ENCODE data around the gene BEX4. TPM values are rescaled to one million over a fixed set of nuclear protein-coding genes. Genes with fewer than 3 reads are reported as not detected.
"Not testable (repeated sequence)": the region's sequence is repeated elsewhere in the genome, so short reads cannot be mapped to it uniquely, and the experiment has no call there.

Gene BEX4
- total and polyA plus RNA-seq, 2 of the 4 experiments (the other 2 are of a cell fraction) = 0.54 to 6.8 TPM

GRCh38 chrX:103171353-103171752 lies 43.6 kb upstream of the BEX4 start:
- no peak overlapping the region for H4K8ac ChIP-seq (ENCODE audit: low read depth in 2 of 2, low read length in 2 of 2)
- H3K79me1 ChIP-seq (ENCODE audit: low read depth in 1 of 2, low read length in 2 of 2) = no peaks in the 10 kb centered on the region
- H3K4me1 ChIP-seq (ENCODE audit: control insufficient read depth, insufficient read depth, low read length) = no peaks in the 10 kb centered on the region
- H3K9me3 ChIP-seq (ENCODE audit: control insufficient read depth, insufficient read depth, low read length) = no peaks in the 10 kb centered on the region
- dilution Hi-C loops (cut with HindIII; ENCODE audit: low sequenced_read_pairs, unreplicated experiment) (no loop called here), in situ Hi-C loops (cut with MboI; ENCODE audit: low sequenced_read_pairs) (no loop called here), intact Hi-C loops (cut with micrococcal nuclease) (no loop called here)
- peaks cover 4% of the 10 kb centered on the region for H3K27me3 ChIP-seq (ENCODE audit: control insufficient read depth, insufficient read depth, low read length)
- TF ChIP-seq BHLHE40 (IDR thresholded peaks at IDR 0.05; ENCODE audit: low read depth, low read length) (no peak), RFX5 (IDR thresholded peaks at IDR 0.05; ENCODE audit: low read depth, low read length) (no peak)
- TF ChIP-seq, protein P1, sequence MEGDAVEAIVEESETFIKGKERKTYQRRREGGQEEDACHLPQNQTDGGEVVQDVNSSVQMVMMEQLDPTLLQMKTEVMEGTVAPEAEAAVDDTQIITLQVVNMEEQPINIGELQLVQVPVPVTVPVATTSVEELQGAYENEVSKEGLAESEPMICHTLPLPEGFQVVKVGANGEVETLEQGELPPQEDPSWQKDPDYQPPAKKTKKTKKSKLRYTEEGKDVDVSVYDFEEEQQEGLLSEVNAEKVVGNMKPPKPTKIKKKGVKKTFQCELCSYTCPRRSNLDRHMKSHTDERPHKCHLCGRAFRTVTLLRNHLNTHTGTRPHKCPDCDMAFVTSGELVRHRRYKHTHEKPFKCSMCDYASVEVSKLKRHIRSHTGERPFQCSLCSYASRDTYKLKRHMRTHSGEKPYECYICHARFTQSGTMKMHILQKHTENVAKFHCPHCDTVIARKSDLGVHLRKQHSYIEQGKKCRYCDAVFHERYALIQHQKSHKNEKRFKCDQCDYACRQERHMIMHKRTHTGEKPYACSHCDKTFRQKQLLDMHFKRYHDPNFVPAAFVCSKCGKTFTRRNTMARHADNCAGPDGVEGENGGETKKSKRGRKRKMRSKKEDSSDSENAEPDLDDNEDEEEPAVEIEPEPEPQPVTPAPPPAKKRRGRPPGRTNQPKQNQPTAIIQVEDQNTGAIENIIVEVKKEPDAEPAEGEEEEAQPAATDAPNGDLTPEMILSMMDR (conservative IDR thresholded peaks at IDR 0.05; ENCODE audit: low read depth, low read length) = no peak
- no peak overlapping the region for H2BK120ac ChIP-seq (ENCODE audit: low read depth, low read length)
- no CpG with 5 or more reads among the region's 2 CpGs for whole genome bisulfite sequencing, 2 experiments (ENCODE audit: extremely low coverage in 2 of 2, insufficient read length in 1 of 2)
- no peaks in the 10 kb centered on the region for H4K20me1 ChIP-seq (ENCODE audit: insufficient read depth, low read length)
- POLR2A ChIA-PET (ENCODE audit: unreplicated experiment) = no interaction called here
- H2BK15ac ChIP-seq (ENCODE audit: low read depth, low read length) = no peak overlapping the region
- no peak overlapping the region for H3K14ac ChIP-seq (replicated peaks; ENCODE audit: low read depth, low read length)
- H3K56ac ChIP-seq (ENCODE audit: extremely low read depth, insufficient read depth, low read length) = no peak overlapping the region
- H4K5ac ChIP-seq (ENCODE audit: low read depth, low read length) = no peak overlapping the region
- no peaks in the 10 kb centered on the region for H3K9me1 ChIP-seq (ENCODE audit: insufficient read depth, low read length)
- no peak overlapping the region for H2AK9ac ChIP-seq (replicated peaks; ENCODE audit: low read depth, low read length, poor library complexity)
- H3K23ac ChIP-seq (ENCODE audit: low read depth, low read length) = no peak overlapping the region
- no peak overlapping the region for H3K18ac ChIP-seq (ENCODE audit: low read depth, low read length)
- H2AK5ac ChIP-seq (ENCODE audit: low read depth, low read length) = no peak overlapping the region
- H2AFZ ChIP-seq (replicated peaks; ENCODE audit: low read length, poor library complexity) = no peak overlapping the region
- no peak for DNase-seq
- H3K27ac ChIP-seq (ENCODE audit: insufficient read depth, low read length) = no peak overlapping the region
- no peak for ATAC-seq (ENCODE audit: low read depth)
- no peak overlapping the region for H4K91ac ChIP-seq (ENCODE audit: insufficient read depth, low read depth, low read length)
- H3K36me3 ChIP-seq (ENCODE audit: control insufficient read depth, insufficient read depth, low read length) = no peaks in the 10 kb centered on the region
- no peak overlapping the region for H3K4me2 ChIP-seq (ENCODE audit: low read depth, low read length)
- CTCF ChIA-PET = no interaction called here
- no peak overlapping the region for H3K4me3 ChIP-seq (ENCODE audit: insufficient read depth, low read depth, low read length)
- no peak overlapping the region for H2BK20ac ChIP-seq (ENCODE audit: low read depth, low read length)
- no TSS peak for BruUV-seq (replicated peaks)
- H2BK5ac ChIP-seq (ENCODE audit: low read depth, low read length, poor library complexity, severe bottlenecking) = no peak overlapping the region
- H3K9ac ChIP-seq (ENCODE audit: low read depth, low read length) = no peak overlapping the region
- no peak overlapping the region for H3K4ac ChIP-seq (ENCODE audit: low read depth, low read length)

DNA sequence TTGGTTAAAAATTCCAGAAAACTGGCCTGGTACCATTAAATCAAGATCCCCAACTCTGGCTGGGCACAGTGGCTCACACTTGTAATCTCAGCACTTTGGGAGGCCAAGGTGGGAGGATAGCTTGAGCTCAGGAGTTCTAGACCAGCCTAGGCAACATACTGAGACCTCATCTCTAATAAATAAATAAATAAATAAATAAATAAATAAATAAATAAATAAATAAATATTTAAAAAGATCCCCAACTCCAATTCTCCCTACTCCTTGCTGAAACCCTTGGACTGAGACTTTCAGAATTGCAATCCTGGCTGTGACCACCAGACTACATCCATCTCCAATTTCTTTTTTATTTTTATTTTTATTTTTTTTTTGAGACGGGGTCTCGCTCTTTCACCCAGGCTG lies 39.7 kb upstream of the BEX4 start:
- H3K36me3 ChIP-seq (ENCODE audit: control insufficient read depth, insufficient read depth, low read length); H3K9me1 ChIP-seq (ENCODE audit: insufficient read depth, low read length); H4K8ac ChIP-seq (ENCODE audit: low read depth in 2 of 2, low read length in 2 of 2); in situ Hi-C loops (cut with MboI; ENCODE audit: low sequenced_read_pairs); H3K4me3 ChIP-seq (ENCODE audit: insufficient read depth, low read depth, low read length); dilution Hi-C loops (cut with HindIII; ENCODE audit: low sequenced_read_pairs, unreplicated experiment); BruUV-seq (replicated peaks); H4K5ac ChIP-seq (ENCODE audit: low read depth, low read length); H2AFZ ChIP-seq (replicated peaks; ENCODE audit: low read length, poor library complexity); H3K18ac ChIP-seq (ENCODE audit: low read depth, low read length); H3K27me3 ChIP-seq (ENCODE audit: control insufficient read depth, insufficient read depth, low read length); H2BK5ac ChIP-seq (ENCODE audit: low read depth, low read length, poor library complexity, severe bottlenecking); H2AK5ac ChIP-seq (ENCODE audit: low read depth, low read length); H2BK120ac ChIP-seq (ENCODE audit: low read depth, low read length); H2AK9ac ChIP-seq (replicated peaks; ENCODE audit: low read depth, low read length, poor library complexity); DNase-seq; H3K14ac ChIP-seq (replicated peaks; ENCODE audit: low read depth, low read length); H2BK15ac ChIP-seq (ENCODE audit: low read depth, low read length); H3K27ac ChIP-seq (ENCODE audit: insufficient read depth, low read length); H3K4me1 ChIP-seq (ENCODE audit: control insufficient read depth, insufficient read depth, low read length); H4K20me1 ChIP-seq (ENCODE audit: insufficient read depth, low read length); H2BK20ac ChIP-seq (ENCODE audit: low read depth, low read length); POLR2A ChIA-PET (ENCODE audit: unreplicated experiment); H3K9ac ChIP-seq (ENCODE audit: low read depth, low read length); H3K79me1 ChIP-seq (ENCODE audit: low read depth in 1 of 2, low read length in 2 of 2); H3K23ac ChIP-seq (ENCODE audit: low read depth, low read length); H3K9me3 ChIP-seq (ENCODE audit: control insufficient read depth, insufficient read depth, low read length); H3K56ac ChIP-seq (ENCODE audit: extremely low read depth, insufficient read depth, low read length); H3K4me2 ChIP-seq (ENCODE audit: low read depth, low read length); ATAC-seq (ENCODE audit: low read depth); H3K4ac ChIP-seq (ENCODE audit: low read depth, low read length); H4K91ac ChIP-seq (ENCODE audit: insufficient read depth, low read depth, low read length): not testable (repeated sequence)
- CTCF ChIA-PET = interaction anchor here (2.1 kb wide), 1 partner anchor 224 kb away, joined by 11 read pairs; no protein-coding TSS in a partner anchor
- WGBS, 2 experiments (ENCODE audit: extremely low coverage in 2 of 2, insufficient read length in 1 of 2) = 93% methylated on average over 2 of the region's 2 CpGs; no CpG with 5 or more reads in 1 of the 2 experiments
- intact Hi-C loops (cut with micrococcal nuclease) = loop anchor here (5.0 kb wide), 1 partner anchor 1108 kb away; no protein-coding TSS in a partner anchor
